ENCODE measurements around the gene ITGB5. TPM values are rescaled to one million over a fixed set of nuclear protein-coding genes. Genes with fewer than 3 reads are reported as not detected.
A peak's percentile ranks its signal among the peaks of the same experiment; 100 is the strongest.
"Not testable (repeated sequence)": the region's sequence is repeated elsewhere in the genome, so short reads cannot be mapped to it uniquely, and the experiment has no call there.

Gene ITGB5
- total RNA-seq, 1 donor from 2014 or later: 257 TPM

DNA sequence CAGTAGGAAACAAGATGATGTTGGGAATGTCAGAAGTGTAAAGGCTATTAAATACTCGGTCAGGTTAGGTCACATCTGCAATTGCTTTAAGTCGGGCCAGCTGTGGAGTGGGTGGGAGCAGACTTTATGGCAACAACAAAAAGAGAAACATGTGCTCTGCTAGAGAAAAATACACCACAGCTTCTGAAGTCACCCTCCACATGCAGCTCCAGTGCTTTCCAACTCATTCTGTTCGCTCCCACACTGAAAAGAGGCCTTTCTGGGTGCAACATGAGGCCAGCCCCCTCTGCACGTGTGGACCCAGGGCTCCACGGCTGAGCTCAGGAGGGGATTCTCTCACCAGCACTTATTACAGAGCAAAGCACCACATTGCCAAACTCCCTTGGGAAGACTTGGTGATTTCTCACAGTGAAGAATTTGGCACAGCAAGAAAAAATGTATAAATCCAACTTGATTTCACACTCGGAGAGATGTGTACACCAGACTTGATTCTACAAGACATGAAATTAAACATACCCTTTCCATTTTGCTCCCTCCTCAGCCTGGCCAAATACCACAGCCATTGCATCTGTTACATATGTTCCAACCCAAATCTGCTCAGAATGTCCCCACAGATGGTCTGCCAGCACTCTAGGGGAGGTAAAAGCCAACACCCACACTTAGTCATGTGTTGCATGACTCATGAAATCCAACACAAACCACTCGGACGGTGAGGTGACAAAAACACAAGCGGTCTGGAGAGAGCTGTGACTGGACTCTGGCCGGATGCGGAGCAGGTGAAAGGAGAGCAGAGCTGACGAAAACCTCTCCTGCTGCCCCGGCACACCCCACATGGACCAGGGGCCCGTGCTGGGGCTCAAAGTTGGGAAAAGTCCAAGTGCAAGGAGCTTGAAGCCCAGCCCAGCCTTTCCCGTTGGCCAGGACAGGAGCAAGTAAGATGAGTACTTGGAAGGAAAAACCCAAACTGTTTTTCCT lies 74.6 kb downstream of the ITGB5 start:
- DNase-seq (ENCODE audit: low spot score): peak; percentile 90

DNA sequence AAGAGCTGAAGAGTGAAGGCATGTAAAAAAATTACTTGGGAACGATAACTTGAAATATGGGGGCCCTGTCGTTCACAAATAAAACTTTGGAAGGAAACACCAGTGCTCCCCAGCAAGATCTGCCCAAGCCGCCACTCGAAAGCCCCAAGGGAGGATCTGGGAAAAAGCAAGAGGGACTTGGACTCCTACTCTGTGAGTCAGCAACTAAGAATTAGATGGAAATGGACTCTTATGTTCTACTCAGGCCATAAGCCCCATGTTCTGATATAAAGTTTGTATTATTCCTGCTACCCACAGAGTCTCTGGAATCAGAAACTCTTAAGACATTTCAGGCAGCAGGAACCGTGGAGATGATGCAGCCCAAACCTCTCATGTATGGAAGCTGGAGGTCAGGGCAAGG lies 75.7 kb downstream of the ITGB5 start:
- no peak for DNase-seq (ENCODE audit: low spot score)

DNA sequence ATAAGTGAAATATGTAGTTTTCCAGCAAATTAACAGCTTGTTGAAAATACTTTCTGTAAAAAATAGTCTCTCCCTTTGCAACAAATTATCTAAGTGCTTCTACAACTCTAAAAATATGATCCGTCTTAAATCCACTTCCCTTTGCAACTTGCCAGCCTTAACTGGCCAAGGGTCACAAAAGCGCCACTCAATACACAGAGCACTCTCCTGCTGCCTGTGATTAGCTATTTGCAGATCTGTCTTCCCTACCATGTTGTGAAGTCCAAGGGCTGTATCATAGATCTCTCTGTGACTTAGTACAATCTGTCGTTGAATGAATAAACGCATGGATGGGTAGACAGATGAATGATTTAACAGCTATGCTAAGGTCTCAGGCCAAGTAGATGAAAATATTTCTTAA lies 76.2 kb downstream of the ITGB5 start:
- no peak for DNase-seq (ENCODE audit: low spot score)

DNA sequence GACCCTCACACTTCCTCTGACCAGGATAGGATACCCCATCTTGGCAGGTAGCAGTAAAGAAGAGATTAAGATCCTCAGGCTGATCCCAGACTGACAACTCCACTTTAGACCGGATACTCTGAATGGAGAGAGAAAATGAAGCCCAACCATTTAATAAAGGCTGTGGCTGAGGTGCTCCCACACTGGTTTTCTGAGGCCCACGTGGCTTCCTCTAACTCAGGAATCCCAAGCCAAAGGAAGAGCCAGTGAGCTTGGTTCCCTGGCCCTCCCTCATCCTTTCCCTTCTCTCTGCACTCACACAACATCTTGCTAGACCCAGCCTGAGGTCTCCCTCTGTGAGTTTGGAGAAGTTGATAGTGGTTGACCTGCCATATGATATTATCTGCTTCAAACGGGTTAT lies 78.1 kb downstream of the ITGB5 start:
- no peak for DNase-seq (ENCODE audit: low spot score)

DNA sequence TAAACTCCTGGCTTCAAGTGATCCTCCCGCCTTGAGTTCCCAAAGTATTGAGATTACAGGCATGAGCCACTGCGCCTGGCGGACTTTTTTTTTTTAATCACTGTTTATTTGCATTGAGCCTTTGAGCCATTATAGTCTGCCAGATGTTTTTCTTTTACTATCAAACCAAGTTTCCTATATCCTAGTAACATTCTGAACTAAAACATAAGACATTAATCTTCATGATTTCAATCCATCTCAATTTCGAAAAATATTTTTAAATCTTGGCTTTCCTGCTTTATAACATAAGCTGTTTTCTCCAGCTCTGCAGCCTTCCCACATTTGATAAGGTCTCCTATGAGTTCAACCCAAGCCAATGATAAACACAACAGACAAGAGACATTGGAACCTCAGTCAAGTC lies 81.5 kb downstream of the ITGB5 start:
- DNase-seq (ENCODE audit: low spot score): no peak

DNA sequence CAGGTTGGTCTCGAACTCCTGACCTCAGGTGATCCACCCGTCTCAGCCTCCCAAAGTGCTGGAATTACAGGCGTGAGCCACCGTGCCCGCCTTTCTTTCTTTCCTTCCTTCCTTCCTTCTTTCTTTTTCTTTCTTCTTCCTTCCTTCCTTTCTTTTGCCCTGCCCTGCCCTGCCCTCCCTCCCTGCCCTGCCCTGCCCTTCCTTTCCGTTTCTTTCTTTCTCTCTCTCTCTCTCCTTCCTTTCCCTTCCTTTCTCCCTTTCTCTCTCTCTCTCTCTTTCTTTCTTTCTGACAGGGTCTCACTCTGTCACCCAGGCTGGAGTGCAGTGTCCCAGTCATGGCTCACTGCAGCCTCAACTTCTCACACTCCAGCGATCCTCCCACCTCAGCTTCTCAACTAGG lies 82.3 kb downstream of the ITGB5 start:
- DNase-seq (ENCODE audit: low spot score): no peak

DNA sequence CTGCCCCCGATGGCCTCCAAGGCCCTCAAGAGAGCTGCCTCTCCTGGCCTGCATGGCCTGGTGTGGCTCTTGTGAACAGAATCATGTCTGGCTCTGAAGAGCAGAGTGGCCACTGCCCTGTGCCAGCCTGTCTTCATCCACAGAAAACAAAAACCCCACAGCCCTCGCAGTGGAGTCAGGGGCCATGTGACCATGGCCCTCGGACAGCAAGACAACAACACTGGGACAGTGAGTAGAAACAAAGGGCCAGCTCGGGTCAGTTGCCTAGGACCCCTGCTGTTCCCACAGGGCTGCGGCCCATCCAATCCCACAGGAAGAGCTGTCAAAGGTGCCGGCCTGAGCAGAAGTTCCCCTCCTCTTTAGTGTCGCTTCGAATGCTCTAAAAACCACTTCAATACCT lies 84.5 kb downstream of the ITGB5 start:
- no peak for DNase-seq (ENCODE audit: low spot score)

DNA sequence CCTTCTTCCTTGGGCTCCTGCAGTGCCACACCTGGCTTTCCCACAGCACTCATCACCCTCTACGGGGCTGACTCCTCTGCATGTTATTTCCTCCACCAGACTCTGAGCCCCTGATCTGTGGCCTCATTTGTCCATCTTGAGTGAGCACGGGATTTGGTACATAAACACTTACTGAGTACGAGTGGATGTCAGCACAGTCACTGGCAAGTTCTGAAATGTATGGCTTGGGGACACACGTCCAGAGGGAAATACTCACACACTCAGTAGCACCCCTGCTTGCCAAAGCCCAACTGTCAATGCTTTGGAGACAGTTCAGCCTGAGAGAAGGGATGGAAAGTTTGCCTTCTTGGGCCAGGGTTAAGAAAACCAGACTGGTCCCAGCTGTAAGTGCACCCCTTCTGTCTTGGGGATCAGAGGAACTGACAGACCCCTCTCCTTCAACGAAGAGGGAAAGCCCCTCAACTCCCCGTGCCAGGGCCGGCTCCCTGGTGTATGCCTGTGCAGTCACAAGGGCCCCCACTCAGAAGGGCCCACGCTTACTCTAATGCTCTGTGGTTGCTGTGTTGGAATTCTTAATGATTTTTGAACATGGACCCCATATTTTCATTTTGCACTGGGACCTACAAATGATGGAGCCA lies 85.0 kb downstream of the ITGB5 start:
- DNase-seq (ENCODE audit: low spot score): no peak

DNA sequence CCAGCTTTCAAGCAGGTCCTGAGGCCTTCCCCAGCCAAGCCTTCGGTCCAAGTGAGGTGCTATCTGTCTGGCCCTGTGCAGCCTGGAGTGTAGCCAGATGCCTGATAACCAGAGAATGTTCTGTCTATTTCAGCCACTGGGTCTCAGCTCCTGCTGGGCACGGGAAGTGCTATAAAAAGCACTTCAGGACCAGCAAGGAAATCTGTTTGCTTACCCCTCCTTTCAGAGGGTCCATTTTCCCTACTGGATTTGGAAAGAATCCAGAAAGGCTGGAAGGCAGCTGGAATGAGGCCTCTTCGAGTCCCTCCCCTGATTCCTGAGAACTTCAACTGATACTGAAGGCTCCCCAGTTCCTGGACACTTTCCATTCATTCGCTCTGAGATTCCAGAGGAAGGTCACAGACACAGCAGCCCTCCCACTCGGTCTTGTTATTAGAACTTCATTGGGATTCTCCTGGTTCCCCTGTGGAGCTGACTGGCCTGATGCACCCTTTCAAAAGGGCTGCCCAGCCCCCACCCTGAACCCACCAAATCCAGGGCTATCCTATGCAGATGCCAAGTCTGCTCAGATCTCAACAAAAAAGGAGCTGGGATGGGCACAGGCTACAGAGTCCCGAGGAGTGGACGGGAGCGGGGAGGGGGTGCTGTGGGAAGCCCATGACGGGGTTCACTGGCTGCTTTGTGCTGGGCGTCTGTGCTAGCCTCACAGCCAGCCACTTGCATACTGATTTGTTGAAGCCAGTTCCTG lies 86.5 kb downstream of the ITGB5 start:
- DNase-seq (ENCODE audit: low spot score): no peak

DNA sequence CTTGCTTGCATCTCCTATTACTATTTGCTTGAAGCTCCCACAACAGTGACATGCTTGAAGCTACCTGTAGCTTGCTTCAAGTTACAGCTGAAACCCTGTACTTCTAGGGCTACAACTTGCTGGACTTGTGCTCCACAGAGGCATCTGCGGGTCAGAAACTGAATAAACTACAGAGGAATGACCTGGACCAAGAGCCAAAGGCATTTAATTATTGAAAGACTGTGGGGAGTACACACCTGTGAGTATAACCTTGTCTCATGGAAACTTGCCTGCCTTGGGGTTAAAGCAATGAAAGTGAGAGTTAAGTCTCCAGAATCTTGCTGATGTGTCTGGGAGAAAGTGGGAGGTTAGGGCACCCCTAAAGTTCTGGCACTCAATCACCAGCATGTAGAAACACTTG lies 87.1 kb downstream of the ITGB5 start:
- DNase-seq (ENCODE audit: low spot score): no peak

DNA sequence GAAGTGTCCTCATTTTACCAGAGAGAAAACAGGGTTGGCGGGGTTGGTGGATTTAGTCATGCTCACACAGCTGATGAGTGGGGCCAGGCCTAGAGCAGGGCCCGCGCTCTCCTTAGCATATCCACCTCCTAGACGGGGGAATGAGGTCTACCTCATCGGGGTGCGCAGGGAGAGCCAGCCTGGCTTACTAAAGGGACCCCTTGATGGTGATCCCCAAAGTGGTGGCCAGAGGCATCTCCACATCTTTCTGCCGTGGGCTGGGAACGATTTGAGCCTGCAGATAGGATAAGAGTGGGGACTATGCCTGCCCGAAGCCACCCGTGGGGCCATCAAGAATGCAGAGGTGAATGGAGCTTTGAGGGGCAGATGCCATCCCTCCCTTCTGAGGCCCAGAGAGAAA lies 87.5 kb downstream of the ITGB5 start:
- no peak for DNase-seq (ENCODE audit: low spot score)

DNA sequence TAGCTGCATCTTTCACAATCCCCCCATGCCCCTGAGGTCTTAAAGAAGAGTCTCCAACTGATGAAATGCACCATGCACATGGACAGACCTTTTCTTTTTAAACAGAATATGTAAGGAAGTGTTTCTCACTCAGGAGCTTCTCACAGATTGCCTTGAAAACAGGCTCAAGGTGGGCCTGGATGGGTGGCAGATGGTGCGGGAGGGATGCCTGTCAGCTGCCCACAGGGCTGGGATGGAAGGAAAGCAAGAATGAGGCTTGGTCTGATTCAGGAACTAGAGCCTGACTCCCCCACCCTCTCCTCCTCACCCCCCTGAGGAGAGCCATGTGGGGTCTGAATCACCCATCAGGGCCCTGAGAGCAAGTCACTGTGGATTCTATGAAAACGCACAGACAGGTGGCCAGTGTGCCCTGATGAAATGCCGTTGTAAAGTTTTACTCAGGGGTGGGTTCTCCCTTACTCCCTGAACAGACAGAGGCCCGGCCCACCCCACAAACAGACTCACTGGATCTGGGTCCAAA lies 89.7 kb downstream of the ITGB5 start:
- DNase-seq (ENCODE audit: low spot score): no peak

DNA sequence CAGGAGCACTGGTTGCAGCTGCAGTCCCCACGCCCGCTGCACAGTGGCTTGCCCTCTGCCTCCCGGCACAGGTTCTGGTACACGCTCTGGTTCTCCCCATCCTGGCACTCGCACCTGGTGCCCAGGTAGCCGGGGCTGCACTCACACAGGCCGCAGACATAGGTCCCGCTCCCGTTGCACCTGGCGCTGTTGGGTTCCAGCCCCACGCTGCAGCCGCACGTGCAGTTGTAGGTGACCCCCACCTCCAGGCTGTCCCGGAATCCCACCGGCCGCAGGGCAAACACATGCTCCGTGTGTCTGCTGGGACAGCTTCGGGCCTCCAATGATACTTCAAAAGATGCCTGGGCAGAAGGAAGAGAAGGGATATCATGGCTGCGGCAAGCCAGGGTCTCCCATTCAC lies 90.7 kb downstream of the ITGB5 start:
- DNase-seq (ENCODE audit: low spot score): no peak

DNA sequence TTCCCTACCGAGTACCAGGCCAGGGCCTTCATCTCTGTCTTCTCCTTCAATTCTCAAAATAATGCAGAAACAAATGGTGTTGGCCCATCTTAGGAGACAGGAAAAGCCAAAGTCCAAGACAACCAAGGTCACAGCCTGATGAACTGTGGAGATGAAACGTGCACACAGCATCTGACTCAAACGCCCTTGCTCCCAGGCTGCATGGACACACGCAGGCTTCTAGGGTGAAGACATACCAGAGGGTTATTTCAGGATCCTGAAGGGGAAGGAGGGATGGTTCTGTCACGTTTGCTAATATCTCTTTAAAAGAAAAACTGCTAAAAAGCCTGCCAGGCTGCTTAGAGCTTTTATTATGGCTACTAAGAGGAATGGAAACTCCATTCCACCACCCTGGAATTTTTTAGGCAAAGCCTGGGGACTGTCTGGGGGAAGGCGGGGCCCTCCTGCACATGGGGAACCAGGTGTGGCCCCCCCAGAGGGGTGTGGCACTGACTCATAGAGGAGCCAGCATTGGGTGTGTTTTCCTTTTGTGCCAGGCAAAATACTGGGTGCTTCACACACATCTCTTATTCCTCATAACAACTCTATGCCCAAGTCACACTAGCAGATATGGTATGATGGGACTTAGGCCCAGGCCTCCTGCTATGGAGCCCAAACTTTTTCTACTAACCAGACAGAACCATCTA lies 94.0 kb downstream of the ITGB5 start:
- DNase-seq (ENCODE audit: low spot score): no peak

DNA sequence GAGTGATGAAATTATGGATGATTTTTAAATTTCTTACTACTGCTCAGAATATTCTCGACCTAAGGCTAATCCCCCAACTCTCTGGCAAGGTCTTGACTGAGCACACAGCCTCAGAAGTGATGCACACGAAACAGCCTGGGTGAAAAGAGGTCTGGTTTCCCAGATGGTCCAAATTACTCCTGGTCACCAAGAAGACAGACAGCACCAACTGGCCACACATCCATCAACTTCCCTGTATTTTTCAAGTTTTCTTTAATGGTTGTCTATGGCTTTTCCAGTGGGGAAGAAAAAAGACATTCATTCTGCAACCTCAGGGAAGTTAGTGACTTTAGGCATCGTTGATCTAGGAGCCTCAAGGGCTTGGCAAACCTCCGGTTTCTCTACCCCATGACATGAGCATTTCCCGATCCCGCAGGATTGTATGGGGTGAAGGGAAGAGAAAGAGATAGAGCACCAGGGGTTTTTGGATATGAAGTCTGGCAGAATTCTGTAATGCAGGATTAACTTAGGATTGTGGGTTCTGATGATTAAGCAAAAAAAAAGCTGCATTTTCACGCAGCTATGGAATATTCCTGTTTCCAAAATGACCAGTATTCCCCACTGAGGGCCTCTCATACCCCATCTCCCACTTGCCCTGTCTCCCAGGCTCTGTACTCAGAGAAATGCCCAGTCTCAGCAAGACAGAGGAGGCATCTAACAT lies 94.7 kb downstream of the ITGB5 start:
- DNase-seq (ENCODE audit: low spot score): no peak

DNA sequence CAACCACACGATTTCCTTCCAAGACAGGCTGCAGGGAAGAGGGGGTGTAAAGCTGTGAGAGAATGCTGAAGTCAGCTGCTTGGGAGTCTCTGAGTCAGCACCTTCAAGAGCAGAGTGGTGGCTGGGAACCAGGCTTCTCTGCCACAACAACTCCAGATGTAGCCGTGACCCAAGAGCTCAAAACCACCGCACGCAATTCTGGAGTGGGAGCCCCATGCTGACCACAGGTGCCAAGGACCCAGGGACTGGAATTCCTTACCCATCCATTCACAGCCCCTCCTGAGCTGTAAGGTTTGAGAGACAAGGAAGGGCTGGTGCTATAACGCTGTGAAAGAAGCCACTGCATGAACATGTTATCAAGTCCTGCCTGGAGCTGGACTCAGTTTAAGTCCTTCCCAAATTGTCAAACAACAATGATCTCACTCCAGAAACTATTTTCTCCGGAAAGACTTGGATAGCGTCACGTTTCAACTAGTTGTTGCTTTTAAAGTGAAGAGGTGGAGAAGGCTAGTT lies 95.5 kb downstream of the ITGB5 start:
- peak; percentile 62 for DNase-seq (ENCODE audit: low spot score)

DNA sequence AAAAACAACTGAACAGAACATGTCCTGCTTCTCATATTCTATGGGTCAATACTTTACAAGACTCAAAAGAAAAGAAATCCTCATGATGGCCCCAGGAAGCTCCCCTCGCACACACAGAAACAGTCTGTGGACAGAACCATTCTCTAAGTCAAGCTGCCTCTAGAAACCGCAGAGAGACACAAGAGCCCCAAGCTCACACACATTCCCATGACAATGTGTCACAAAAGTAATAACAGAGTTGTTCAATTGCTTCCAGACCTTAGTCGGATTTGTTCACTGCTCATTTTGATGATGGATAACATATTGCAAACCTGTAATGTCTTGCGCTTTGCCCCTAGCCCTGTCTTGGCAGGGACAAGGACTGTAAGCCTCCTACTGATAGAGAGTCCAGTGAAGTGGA lies 96.0 kb downstream of the ITGB5 start:
- no peak for DNase-seq (ENCODE audit: low spot score)

DNA sequence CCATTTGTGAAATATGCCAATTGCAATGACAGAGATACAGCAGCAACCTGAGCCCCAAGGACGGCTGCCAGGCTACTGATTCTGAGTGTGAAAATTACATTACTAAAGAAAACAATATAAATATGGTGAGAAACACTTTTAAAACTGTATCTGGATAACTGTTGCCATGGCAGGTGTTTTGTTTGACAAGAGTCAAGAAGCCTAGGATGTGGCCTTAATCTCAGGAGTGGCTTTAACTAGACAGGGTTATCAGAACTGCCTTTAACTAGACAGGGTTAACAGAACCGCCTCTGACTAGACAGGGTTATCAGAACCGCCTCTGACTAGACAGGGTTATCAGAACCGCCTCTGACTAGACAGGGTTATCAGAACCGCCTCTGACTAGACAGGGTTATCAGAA lies 98.1 kb downstream of the ITGB5 start:
- not testable (repeated sequence) for DNase-seq (ENCODE audit: low spot score)

DNA sequence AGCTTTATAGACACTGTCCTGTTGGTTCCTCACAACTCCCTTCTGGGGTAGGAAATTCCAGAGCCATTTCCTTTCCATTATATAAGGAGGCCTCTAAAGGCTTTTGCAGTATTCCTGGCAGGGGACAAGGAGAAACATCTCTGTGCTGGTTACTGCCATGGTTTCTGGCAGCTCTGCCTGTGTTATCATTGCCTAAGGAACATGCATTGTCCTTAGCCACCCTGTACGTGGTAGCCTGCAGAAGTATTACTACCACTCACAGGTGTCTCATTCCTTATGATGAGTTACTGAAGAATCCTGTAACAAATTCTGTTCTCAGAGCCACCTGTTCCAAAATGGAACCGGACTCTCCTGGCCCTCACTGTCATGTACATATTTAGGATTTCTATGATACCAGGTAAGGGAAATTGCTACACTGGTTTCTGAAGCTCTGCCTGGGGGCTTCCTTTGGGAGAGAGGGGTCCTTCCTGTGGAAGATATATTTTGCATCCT lies 98.9 kb downstream of the ITGB5 start:
- DNase-seq (ENCODE audit: low spot score): no peak

DNA sequence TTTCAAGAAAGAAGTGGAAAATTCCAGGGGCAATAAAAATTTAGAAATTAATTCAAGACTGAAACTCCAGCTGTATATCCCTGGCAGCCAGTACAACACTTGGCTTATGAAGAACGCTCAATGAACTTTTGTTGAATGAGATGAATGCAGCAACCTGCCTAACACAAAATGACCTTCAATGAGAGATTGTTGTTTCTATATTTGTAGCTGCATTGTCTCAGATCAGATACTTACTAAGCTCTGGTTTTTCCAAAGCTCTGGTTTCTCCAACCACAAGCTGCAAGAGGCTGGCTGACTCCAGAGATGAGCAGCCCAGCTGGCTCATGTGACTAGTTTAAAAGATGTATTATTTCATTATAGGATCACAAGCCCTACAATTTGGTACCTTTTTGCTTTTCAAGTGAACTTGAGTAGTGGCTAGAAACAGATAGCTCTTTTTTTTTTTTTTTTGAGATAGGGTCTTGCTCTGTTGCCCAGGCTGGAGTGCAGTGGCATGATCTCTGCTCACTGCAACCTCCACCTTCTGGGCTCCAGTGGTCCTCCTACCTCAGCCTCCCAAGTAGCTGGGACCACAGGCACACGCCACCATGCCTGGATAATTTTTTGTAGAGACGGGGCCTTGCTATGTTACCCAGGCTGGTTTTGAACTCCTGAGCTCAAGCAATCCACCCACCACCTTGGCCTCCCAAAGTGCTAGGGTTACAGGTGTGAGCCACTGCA lies 99.5 kb downstream of the ITGB5 start:
- DNase-seq (ENCODE audit: low spot score): no peak

Measured in mucosa of gallbladder (tissue), 1 donor.